Activated CD8-positive, alpha-beta memory T cell treated with anti-CD3 and anti-CD28 coated beads for 4 hours (primary cell): ENCODE data around the gene UBAP2L.
"Not testable (repeated sequence)": the region's sequence is repeated elsewhere in the genome, so short reads cannot be mapped to it uniquely, and the experiment has no call there.

ENCODE experiments used
- DNase-seq, 2 donors: peaks; one replicate each; pipeline ENCODE4 v3.0.0-alpha.2; 2020; ENCODE audit warnings: low read depth in 2 of 2

The UBAP2L gene

DNA sequence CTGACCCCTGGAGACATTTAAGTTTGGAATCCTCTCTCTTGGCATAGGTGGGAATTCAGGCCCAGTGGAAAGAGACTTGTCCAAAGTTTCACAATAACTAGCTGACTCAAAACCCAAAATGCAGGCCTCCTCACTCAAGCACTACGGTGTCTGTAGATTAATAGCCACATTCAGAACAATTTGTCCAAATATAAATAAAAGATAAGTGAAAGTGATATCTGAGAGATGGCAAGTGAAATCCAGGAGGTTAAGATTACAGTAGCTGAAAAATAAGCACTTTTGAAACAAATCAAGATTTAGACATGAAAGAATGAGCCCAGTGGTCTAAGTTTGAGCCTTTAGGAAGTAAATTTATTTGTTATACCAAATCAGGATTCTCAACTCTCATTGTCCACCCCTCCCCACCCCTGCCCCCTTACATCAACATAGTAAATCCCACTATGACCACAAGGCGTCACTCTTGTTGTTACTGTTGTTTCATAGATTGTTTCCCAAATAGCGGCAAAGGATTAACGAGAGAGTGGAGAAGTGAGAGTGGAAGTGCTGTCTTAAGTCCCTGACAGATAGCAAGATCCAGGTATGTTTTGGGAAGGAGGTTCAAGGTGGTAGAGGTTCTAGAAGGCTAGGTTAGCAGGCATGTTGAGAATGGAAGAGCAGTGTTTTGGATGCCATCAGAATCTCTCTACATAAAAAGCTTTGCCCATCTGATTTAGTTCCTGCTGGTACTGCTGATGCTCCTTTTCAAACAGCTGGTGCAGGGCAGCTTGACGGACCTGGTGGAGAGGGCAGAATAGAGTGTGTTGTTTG, 21.8 kb upstream of the UBAP2L start:
- DNase-seq: no peak

DNA sequence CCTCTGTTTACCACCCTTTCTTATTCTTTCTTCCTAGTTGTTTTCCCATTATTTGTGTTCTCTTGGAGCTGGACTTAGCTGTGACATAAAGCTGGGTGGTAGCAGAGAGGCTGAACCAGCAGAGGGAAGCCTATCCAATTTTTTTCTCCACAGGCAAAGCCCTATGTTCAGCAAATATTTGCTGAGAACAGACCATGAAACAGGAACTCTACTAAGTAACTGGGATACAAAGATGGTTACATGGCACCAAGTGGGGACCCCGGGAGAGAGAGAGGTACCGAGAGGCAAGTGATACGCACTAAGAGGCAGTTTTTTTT, 21.2 kb upstream of the UBAP2L start:
- DNase-seq: no peak

DNA sequence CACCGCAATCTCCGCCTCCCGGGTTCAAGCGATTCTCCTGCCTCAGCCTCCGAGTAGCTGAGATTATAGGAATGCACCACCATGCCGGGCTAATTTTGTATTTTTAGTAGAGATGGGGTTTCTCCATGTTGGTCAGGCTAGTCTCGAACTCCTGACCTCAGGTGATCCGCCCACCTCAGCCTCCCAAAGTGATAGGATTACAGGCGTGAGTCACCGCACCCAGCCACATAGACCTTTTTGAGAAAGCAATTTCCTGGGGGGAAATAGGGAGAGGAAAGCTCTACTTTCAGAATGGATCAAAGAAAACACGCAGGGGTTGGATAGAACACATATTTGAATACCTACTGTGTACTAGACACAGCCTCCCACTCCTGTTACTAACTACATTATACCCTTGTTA, 15.0 kb upstream of the UBAP2L start:
- not testable (repeated sequence) for DNase-seq

- DNase-seq: no peak
Observed at GRCh38 chr1:154206196-154206595, 14.6 kb upstream of the UBAP2L start, which contains the start of gene CFAP141. TSS of gene CFAP141 (minus strand) at chr1:154206333. CDS start at chr1:154206307, 26 bp downstream.

DNA sequence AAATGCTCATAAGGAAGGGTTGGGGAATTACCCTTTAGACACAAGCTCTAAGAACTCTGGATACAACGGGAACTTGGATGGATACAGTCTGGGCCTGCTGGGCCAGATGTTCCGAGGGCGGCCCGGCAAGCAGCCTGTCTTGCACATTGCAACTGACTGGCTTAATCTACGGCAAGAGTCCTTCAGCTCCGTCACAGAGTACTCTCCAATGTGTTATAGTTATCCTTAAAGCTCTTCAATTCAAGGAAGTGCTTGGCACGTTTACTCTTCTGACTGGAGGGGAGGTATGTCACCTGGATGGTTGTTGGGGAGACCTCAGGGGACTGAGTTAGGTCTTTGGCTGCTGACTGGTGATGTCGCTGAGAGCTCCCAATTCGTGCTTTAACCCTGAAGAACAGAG, 13.5 kb upstream of the UBAP2L start:
- no peak for DNase-seq

DNA sequence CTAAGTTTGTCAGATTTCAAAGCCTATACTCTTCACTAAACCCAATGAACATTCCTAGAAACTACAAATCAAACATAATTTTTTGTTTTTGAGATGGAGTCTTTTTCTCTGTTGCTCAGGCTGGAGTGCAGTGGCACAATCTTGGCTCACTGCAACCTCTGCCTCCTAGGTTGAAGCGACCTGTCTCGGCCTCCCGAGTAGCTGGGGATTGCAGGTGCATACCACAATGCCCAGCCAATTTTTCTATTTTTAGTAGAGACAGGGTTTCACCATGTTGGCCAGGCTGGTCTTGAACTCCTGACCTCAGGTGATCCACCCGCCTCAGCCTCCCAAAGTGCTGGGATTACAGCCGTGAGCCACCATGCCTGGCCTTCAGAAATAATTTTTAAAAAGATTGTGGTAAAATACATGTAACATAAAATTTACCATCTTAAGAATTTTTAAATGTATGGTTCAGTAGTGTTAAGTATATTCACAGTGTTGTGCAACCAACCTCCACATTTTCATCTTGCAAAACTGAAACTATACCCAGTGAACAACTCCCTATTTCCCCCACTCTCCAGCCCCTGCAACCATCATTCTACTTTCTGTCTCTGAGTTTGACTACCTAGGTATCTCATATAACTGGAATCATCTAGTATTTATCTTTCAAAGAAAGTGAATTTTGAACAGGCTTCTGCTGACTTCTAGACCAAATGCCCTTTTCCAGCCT, 11.9 kb upstream of the UBAP2L start:
- no peak for DNase-seq

- DNase-seq: no peak
Observed at GRCh38 chr1:154212083-154212482, 8.7 kb upstream of the UBAP2L start.

GRCh38 chr1:154213274-154213673, 7.5 kb upstream of the UBAP2L start:
- DNase-seq: no peak

DNA sequence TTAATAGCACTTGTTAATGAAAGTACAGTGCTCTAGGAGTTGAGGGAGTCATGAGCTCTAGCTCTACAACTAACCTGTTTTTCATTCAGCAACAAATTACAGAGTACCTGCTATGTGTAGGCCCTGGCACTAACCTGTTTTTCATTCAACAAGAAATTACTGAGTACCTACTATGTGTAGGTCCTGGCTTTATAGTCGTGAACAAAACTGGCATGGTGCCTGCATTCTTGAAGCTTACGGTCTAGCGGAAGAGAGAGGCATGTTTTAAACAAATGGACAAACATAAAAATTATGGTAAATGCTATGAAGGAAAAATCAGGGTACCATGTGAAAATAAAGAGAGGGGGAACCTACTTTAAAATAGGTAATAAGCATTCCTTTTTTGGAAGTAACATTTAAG, 2.2 kb upstream of the UBAP2L start:
- DNase-seq: no peak

DNA sequence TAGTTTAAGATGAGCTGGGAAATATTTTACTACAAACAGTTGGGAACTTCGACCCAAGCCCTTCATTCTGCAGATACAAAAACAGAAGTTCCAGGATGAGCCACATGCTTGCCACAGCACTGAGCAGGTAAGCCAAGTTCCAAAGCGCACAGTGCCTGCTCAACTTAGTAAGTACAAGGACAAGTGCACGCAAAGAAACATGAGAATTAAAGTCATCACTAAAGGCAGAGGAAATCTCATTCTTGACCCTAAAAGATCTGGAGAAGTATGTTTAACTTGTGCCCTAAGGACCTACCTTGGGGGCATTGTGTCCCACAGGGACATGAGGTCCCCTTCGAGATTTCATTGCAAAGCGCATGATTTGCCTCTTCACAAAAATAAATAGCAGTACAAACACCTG, 1.2 kb upstream of the UBAP2L start:
- no peak for DNase-seq

DNA sequence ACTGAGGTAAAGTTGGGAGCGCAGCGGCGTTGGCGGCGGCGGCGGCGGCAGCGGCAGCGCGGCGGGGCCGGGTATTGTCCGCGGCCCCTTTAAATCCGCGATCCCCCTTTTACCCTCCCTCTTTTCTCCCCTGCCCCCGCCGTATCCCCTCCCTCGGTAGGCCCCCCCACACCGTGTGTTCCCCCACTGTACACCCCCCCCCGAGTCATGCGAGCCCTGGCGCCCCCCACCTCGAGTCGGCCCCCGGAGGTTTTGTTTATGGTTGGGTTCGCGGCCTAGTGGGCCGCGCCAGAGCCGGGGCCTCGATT, 169 bp downstream of the UBAP2L start:
- DNase-seq: no peak

DNA sequence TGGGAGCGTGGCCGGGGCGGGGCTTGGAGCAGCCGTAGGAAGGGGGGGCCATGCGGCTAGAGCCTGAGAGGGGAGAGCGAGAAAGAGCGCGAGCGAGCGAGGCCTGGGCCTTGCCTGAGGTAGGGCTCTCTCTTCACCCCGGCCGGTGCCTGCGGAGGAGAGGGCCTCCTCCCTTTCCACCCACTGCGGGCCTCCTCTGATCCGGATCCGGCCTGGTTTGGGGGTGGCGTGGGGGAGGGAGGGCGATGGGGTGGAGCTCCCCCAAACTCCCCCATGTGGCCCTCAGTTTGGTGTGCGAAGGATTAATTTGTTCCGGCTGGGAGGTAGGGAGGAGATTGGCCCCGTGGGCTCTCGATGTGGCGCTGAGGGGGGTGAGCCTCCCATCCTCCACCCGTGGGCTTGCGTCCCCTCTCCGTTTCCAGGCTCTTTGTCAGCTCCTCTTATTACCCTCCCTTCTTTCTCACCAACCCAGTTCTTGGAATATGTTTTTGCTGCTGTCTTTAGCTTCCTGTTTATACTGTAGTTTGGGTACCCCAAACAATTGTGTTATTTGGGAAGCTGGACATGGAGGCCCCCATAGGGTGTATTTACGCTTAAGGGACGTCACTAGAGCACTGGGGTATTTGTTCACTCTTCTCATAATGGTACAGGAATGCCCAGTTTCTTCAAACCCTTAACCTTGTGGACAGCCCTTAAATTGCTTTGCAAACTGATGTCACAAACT, 685 bp downstream of the UBAP2L start:
- DNase-seq: peak; percentile 59 to 68

DNA sequence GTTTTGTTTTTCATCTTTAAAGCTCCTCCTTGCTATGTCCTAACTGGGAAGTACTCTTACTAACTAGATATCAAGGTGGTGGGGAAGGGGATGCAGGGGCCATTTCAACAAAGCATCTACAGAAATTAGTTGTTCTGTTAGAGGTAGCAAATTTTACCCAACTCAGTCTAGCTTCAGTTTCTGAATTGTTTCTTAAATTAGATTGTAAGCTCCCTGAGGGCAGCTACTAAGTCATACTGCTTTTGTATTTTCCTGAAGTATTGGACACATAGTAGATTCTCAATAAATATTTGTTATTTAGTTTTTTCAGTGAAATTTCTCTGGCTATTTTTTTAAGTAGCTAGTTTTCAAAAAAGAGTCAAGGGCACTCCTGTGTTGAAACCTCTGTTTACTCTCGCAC, 1.8 kb downstream of the UBAP2L start:
- DNase-seq: no peak

DNA sequence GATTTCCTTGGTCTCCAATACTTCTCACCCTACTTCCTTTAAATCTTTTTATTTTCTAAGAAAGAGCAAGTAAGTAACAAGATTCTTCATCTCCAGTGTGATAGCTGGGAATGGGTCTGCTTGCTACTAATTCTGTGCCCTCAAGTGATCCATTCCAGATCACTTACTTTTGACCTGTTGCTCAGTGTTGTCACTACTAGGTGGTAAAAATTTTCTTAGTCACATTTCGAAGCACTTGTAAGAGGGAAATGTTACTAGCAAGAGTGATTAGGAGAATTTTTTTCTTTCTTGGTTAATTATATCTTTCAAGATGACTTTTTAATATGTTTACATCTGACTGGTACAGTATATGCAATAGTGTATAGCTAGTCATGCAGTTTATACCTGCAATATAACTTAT, 2.2 kb downstream of the UBAP2L start:
- no peak for DNase-seq

GRCh38 chr1:154223621-154224020, 2.9 kb downstream of the UBAP2L start:
- DNase-seq: no peak

- no peak for DNase-seq
Observed at GRCh38 chr1:154225370-154225769, 4.6 kb downstream of the UBAP2L start.

- DNase-seq: not testable (repeated sequence)
Observed at GRCh38 chr1:154231112-154231511, 10.4 kb downstream of the UBAP2L start.

DNA sequence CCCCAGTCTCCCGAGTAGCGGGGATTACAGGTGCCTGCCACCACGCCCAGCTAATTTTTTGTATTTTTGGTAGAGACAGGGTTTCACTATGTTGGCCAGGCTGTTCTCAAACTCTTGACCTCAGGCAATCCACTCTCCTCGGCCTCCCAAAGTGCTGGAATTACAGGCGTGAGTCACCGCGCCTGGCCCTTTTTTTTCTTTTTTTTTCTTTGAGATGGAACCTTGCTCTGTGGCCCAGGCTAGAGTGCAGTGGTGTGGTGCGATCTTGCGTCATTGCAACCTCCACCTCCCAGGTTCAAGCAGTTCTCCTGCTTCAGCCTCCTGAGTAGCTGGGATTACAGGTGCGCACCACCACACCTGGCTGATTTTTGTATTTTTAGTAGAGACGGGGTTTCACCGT, 12.4 kb downstream of the UBAP2L start:
- DNase-seq: not testable (repeated sequence)

DNA sequence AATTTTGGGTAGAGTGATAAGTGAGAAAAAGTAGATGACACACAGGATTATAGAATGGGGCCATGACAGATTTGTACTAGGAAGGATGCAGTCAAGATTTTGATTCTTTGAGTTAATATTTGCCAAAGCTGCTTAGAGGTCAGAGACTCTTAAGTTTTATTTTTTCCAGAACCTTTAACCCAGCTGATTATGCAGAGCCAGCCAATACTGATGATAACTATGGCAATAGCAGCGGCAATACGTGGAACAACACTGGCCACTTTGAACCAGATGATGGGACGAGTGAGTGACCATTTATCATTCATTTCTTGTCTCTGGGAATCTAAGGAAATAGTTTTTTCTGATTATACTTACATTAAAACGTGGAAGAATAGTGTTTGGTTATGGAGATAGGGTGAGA, 16.1 kb downstream of the UBAP2L start:
- no peak for DNase-seq

GRCh38 chr1:154237435-154237834, 16.7 kb downstream of the UBAP2L start:
- DNase-seq: no peak

DNA sequence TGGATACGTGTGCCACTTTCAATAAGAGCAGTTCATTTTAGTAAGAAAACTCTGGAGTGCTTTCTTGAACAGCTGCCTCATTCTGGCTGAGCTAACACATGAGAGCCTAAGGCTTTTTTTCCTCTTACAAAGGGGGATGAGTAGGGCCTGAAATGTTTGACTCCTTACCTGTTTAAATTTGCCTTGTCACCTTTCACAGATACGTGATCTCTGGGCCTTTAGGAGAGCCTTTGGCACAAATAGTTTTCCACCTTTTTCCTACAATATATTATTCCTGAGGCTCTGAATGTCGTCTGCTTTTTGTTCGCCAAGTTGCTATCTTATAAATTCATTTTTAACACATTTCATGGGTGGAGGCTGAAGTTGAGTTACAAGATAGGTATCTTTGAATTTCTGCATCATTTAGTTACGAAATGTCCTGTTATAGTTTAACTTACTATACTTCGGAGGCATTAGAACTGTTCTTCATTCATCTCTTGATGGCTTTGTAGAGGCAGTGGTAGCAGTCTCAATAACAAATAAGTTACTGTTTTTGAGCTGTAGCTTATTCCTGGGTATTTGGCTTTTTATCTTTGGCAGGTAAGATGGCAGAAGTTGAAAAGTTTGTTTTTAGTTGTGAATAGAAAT, 17.2 kb downstream of the UBAP2L start:
- DNase-seq: no peak

- no peak for DNase-seq
Observed at GRCh38 chr1:154239491-154239890, 18.7 kb downstream of the UBAP2L start.
